ENCODE results near the gene SLC38A3.
"Not testable (repeated sequence)": the region's sequence is repeated elsewhere in the genome, so short reads cannot be mapped to it uniquely, and the experiment has no call there.

The SLC38A3 gene

DNA sequence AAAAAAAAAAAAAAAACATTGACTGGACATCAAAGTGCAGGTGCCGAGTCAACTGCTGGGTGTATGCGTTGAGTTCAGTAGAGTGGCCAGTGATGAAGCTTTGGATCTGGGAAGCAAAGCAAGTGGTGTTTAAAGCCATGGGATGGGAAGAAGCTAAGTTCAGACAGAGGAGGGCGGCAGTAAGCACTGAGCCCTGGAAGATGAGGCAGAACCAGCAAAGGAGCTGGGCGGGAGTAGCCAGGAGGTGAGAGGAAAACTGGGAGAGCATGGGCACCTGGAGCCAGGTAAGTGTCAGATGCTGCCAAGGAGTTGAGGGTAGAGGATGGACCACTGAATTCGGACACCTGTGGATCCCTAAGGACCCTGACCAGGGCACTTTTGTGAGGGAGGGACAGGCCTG, 19.6 kb downstream of the SLC38A3 start:
- Mint-ChIP-seq H3K4me1 (peaks cover 43% of the 10 kb centered on the region), H3K27ac (peak overlapping the region; percentile 10), H3K4me3 (no peak overlapping the region), H3K9me3 (no peaks in the 10 kb centered on the region), H3K36me3 (peaks cover 10% of the 10 kb centered on the region)
- DNase-seq (ENCODE audit: low spot score in 2 of 2) (no peak), ATAC-seq (no peak)

DNA sequence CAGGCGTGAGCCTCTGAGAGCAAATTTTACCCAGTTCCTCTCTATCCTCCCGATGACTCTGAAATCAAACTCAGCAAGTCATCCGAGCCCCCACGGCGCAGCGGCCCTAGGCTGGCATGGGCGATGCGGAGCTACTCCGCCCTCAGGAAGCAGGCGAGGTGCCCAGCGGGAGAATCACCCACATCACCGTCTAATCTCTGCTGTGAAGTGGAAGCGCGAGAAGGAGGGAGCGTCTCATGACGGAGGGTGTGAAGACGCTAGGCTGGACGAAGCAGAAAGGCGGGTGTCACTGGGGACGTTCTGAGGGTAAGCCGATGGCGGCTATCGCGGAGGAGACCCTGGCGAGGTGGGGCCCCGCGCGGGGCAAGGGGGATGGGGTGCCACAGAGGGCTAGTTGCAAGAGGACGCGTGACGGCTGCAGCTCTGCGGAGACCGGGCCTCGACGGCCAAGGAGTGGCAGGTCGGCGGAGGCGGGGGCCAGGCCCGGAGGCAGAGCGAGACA, 21.9 kb downstream of the SLC38A3 start:
- H3K9me3 Mint-ChIP-seq: no peaks in the 10 kb centered on the region
- peaks cover 10% of the 10 kb centered on the region for H3K36me3 Mint-ChIP-seq
- H3K4me3 Mint-ChIP-seq: peak overlapping the region; percentile 99
- DNase-seq (ENCODE audit: low spot score in 2 of 2): peak in 1 of 2 donors; percentile 42
- ATAC-seq: peak; percentile 49
- H3K27ac Mint-ChIP-seq: peak overlapping the region; percentile 95
- peaks cover 46% of the 10 kb centered on the region for H3K4me1 Mint-ChIP-seq

DNA sequence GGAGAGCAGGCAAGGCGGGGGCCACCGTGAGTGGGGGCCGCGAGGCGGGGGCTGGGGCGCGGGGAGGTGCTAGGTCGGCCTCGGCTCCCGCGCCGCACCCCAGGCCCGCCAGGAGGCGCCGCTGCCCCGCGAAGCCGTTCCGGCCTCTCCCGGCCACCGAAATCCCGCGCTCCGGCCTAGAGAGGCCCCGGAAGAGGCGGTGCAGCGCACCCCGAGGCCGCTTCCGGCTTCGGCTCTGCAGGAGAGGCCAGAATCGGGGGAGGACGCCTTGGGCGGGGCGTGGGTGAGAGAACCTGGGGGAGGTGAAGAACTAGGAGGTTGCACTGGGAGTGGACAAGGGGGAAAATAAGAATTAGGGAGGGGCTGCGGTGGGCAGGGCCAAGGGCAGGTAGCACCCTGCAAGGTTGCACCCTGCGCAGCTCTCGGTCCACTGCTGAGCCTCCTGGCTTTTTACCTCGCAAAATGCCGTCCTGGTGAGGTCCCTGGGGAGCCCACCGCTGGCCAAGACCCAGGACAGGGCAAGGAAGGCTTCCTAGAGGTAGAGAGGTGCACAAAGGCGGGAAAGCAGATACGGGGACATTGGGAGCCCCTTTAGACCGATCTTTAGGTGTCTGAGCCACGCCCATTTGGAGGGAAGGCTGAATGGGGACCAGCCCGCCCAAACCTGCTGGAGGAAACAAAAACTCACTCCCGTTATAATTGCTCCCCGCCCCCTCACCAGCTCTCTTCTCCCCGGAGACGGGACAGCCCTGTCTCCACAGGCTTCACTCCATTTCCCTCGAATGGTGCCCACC, 22.5 kb downstream of the SLC38A3 start:
- H3K4me3 Mint-ChIP-seq: peak overlapping the region; percentile 99
- ATAC-seq (peak; percentile 89), DNase-seq (ENCODE audit: low spot score in 2 of 2) (peak; percentile 92 to 94)
- H3K36me3 Mint-ChIP-seq: peaks cover 10% of the 10 kb centered on the region
- H3K4me1 Mint-ChIP-seq: peaks cover 46% of the 10 kb centered on the region
- no peaks in the 10 kb centered on the region for H3K9me3 Mint-ChIP-seq
- peak overlapping the region; percentile 95 for H3K27ac Mint-ChIP-seq

DNA sequence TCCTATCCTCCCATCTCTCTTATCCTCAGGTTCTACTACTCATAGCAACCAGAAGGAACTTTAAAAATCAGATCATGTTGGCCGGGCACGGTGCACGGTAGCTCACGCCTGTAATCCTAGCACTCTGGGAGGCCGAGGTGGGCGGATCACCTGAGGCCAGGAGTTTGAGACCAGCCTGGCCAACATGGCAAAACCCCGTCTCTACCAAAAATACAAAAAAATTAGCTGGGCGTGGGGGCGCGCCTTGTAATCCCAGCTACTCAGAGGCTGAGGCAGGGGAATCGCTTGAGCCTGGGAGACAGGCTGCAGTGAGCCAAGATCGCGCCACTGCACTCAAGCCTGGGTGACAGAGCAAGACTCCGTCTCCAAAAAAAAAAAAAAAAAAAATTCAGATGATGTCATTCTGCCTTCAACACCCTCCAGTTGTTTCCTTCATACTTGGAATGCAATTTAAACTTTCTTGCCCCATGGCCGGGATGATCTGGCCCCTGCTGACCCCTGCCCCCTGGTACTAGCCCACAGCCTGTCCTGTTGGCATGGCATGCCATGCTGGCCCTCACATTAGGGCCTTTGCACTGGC, 23.2 kb downstream of the SLC38A3 start:
- H3K27ac Mint-ChIP-seq: peak overlapping the region; percentile 95
- not testable (repeated sequence) for DNase-seq (ENCODE audit: low spot score in 2 of 2); ATAC-seq; H3K9me3 Mint-ChIP-seq
- peaks cover 53% of the 10 kb centered on the region for H3K4me1 Mint-ChIP-seq
- peaks cover 10% of the 10 kb centered on the region for H3K36me3 Mint-ChIP-seq
- H3K4me3 Mint-ChIP-seq: peak overlapping the region; percentile 99

DNA sequence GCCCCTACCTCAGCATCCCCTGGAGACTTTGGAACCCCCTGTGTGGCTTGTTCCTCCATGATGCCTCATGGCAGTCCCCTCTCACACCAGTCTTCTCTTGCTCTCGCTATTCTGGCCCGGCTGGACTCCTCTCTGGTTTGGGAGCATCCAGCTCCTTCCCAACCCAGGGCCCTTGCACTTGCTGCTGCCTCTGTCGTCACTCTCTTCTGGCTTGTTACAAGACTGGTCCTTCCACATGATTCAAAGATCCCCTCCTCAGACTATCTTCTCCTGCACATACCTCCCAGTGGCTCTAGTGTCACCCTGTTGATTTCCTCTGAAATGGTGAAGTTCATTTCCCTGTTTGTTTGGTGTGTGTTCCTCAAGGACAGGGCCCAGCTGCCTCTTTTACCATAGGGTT, 24.4 kb downstream of the SLC38A3 start:
- peaks cover 58% of the 10 kb centered on the region for H3K4me1 Mint-ChIP-seq

DNA sequence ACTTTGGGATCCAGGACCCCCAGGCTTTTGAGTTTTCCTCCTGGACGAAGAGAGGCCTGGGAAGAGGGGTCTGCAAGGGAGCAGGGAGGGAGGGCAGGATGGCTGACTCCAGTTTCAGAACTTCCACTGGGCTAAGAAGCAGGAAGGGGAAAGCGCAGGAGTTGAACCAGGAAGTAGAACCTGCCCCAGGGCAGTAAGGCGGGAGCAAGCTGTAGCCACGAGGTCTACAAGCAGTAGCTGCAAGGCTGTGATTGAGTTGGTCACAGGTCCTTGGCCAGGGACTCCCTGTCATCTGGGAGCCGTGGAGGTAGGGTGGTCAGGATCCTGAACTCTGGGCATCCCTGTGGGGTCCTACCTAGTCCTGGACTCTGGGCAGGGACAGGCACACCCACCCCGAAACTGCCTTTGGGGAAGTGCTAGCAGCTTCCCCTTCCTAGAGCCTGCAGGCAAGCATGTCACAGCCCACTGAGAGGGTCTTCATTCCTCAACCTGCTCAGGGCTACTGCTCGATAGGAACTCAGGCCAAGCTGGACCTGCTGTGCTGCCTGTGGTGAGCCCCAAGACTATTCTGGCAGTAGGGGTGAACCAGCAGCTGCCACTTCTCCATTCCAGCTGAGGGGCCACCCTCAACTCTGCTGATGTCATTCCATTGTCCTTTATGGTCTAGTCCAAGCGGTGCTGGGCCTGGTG, 25.2 kb downstream of the SLC38A3 start:
- no peak for ATAC-seq
- Mint-ChIP-seq H3K27ac (peak overlapping the region; percentile 30), H3K4me1 (peaks cover 58% of the 10 kb centered on the region), H3K36me3 (peaks cover 10% of the 10 kb centered on the region), H3K9me3 (no peaks in the 10 kb centered on the region), H3K4me3 (no peak overlapping the region)
- no peak for DNase-seq (ENCODE audit: low spot score in 2 of 2)

More for the DNA sequence above, 24.4 kb downstream of the SLC38A3 start:
- Mint-ChIP-seq H3K9me3 (no peaks in the 10 kb centered on the region), H3K27ac (peak overlapping the region; percentile 30), H3K36me3 (peaks cover 10% of the 10 kb centered on the region), H3K4me3 (peak overlapping the region; percentile 16)
- ATAC-seq (no peak), DNase-seq (ENCODE audit: low spot score in 2 of 2) (no peak)

DNA sequence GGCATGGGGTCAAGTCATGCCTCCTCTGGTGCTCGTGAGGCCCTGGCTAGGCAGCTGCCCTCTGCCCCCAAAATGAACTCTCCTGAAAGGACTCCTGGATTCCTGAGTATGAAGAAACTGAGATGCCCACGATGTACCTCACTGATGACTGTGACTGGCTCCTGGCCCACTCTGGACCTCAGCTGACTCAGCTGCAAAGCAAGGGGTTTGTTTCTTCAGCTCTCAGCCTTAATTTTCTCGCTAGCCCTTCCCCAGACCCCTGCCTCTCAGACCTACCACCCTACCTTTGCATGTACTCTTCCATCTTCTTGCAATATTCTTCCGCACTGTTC, 25.7 kb downstream of the SLC38A3 start:
- Mint-ChIP-seq H3K9me3 (no peaks in the 10 kb centered on the region), H3K4me3 (no peak overlapping the region), H3K4me1 (peaks cover 58% of the 10 kb centered on the region), H3K36me3 (peaks cover 10% of the 10 kb centered on the region), H3K27ac (no peak overlapping the region)
- DNase-seq (ENCODE audit: low spot score in 2 of 2): no peak
- ATAC-seq: no peak

DNA sequence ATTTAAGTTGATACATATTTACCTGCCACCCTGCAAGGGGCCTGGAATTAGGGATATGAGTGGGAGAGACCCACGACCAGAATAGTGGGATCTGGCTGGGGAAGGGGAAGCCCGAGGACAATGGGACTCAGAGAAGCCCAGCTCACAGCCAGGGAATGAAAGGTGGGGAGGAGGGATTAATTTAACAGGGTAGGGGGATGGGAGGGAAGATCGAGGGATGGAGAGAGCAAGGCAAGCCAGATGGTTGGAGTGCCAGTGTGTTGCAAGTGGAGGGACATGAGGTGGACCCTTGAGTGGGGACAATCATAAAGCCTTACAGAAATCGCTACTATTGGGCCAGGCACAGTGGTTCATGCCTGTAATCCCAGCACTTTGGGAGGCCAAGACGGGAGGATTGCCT, 26.5 kb downstream of the SLC38A3 start:
- Mint-ChIP-seq H3K9me3 (no peaks in the 10 kb centered on the region), H3K27ac (no peak overlapping the region), H3K4me3 (no peak overlapping the region), H3K36me3 (peaks cover 8% of the 10 kb centered on the region), H3K4me1 (peaks cover 53% of the 10 kb centered on the region)
- ATAC-seq (no peak), DNase-seq (ENCODE audit: low spot score in 2 of 2) (no peak)

DNA sequence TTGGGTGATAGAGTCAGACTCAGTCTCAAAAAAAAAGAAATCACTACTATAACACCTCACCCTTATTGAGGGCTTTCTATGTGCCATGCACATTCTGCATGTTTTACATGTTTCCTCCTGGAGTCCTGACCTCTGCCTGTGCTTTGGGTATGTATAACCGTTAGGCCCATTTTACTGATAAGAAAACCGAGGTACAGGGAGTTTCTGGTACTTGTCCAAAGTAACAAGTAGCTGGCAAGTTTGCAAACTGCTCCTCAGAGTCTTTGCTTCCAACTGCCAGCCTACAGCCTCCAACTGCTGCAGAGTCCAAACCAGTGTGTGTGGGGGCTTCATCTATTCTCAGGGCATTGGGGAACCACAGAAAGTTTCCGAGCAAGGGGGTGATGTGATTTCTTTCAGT, 27.2 kb downstream of the SLC38A3 start:
- H3K36me3 Mint-ChIP-seq: peaks cover 11% of the 10 kb centered on the region
- no peak for ATAC-seq
- no peaks in the 10 kb centered on the region for H3K9me3 Mint-ChIP-seq
- DNase-seq (ENCODE audit: low spot score in 2 of 2): no peak
- no peak overlapping the region for H3K27ac Mint-ChIP-seq
- H3K4me1 Mint-ChIP-seq: peaks cover 52% of the 10 kb centered on the region
- H3K4me3 Mint-ChIP-seq: no peak overlapping the region

DNA sequence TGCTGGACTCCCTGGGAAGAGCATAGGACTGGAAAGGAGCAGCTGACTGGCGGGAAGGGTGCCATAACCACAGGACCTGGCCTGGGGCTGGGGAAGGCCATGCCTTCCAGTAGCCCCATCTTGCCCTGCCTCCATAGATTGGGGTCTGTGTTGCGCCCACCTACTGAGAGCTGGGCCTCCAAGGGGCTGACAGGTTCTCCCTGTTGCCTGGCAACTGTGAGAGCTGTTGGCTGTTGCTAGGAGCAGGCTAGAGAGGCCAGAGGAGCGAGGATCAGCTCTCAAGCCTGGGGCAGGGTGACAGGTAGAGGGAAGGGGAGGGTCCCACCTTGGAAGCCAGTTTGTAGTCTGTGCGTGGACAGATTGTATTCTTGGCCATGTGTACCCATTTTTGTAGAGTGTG, 28.1 kb downstream of the SLC38A3 start:
- Mint-ChIP-seq H3K9me3 (no peaks in the 10 kb centered on the region), H3K27ac (peak overlapping the region; percentile 76), H3K4me1 (peaks cover 50% of the 10 kb centered on the region), H3K4me3 (no peak overlapping the region), H3K36me3 (peaks cover 20% of the 10 kb centered on the region)
- ATAC-seq: no peak
- no peak for DNase-seq (ENCODE audit: low spot score in 2 of 2)

DNA sequence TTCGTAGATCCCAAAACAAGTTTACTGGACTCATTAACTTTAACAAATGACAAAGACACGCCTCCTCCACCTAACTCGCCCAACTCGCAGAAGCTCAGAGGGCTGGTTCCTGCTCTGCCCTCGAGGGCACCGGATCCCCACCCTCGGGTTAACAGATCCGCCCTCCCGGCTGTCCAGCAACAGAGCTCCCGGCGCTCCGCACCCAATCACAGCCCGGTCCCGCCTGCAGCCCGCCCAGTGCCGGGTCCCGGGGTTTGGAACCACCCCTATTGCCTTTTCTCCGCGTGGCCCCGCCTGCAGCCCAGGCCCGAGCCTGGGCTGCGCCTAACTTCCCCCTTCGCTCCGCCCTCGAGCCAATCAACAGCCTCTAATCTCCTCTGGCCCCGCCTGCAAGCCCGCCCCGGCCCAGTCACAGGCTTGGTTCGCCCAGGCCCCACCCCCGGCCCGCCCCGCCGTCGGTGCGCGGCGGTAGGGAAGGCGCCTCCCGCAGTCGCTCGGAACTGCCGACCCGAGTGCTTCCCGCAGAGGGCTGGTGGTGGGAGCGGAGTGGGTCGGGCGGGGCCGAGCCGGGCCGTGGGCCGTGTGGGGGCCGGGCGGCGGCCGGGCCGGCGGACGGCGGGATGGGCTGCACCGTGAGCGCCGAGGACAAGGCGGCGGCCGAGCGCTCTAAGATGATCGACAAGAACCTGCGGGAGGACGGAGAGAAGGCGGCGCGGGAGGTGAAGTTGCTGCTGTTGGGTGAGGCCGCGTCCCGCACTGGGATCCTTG, 30.8 kb downstream of the SLC38A3 start, which contains the start of gene GNAI2:
GNAI2 (plus strand) TSS at position 489 of the 768 bp plus-strand sequence; CDS start at position 621, 132 bp downstream.
- DNase-seq (ENCODE audit: low spot score in 2 of 2): peak; percentile 91 to 98
- Mint-ChIP-seq H3K36me3 (peaks cover 46% of the 10 kb centered on the region), H3K4me1 (peaks cover 58% of the 10 kb centered on the region), H3K4me3 (peak within 1 kb of the TSS; percentile 99), H3K27ac (peak within 1 kb of the TSS; percentile 94), H3K9me3 (no peaks in the 10 kb centered on the region)
- peak; percentile 94 for ATAC-seq

DNA sequence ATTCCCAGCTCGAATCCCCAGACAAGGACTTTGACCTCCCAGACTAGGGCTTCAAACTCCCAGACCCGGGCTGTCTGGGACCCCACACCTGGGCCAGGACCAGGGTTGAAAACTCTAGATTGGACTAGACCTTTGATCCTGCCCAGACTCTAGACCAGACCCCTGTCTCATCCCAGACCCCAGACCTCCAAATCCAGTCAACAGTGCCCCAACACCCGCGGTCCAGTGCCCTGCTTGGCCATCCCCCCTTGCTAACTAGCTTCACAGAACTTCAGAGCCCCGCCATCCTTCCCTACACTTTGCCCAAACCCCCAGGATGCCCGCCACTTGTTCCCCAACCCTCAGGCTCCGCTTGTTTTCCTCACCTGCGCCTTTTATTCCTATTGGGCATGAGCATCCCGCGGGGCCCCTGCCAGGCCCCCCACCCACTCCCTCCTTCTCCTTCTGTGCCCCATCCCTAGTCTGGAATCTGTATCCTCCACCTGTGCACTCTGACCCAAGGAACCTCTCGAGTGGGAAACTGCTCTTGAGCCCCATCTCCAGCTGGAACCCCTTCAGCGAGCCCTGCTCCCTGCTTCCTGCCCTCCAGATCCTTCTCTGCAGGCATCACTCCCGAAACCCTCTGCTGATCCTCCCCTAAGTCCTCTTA, 31.5 kb downstream of the SLC38A3 start:
- Mint-ChIP-seq H3K9me3 (no peaks in the 10 kb centered on the region), H3K36me3 (peaks cover 53% of the 10 kb centered on the region), H3K27ac (peak overlapping the region; percentile 94), H3K4me1 (peaks cover 65% of the 10 kb centered on the region), H3K4me3 (peak overlapping the region; percentile 99)
- DNase-seq (ENCODE audit: low spot score in 2 of 2) (no peak), ATAC-seq (no peak)

DNA sequence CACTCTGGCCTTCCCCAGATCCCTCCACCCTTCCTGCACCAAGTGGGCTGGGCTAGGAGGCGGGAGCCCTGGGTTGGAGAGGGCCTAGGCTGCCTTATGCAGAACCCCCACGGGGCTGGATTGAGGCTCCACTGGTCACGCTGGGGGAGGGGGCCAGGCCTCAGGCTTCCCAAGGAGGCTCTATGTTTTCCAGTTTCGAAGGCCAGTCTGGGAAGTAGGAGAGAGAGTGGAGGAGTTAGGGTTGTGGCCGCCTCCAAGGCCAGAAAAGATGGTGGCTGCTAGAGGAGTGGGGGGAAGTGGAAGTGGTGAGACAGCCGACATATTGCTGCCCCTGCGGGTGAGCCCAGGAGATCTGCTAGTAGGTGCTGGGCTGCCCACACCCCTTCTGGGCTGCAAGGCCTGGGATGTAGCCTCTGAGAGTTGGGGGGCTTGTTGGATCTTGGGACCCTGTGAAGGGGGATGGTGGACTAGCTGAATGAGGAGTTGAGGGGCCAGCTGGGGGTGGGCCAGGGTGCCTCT, 32.1 kb downstream of the SLC38A3 start:
- DNase-seq (ENCODE audit: low spot score in 2 of 2) (peak in 1 of 2 donors; percentile 76), ATAC-seq (no peak)
- H3K27ac Mint-ChIP-seq: peak overlapping the region; percentile 94
- peaks cover 71% of the 10 kb centered on the region for H3K4me1 Mint-ChIP-seq
- peak overlapping the region; percentile 99 for H3K4me3 Mint-ChIP-seq
- H3K9me3 Mint-ChIP-seq: no peaks in the 10 kb centered on the region
- H3K36me3 Mint-ChIP-seq: peaks cover 59% of the 10 kb centered on the region

DNA sequence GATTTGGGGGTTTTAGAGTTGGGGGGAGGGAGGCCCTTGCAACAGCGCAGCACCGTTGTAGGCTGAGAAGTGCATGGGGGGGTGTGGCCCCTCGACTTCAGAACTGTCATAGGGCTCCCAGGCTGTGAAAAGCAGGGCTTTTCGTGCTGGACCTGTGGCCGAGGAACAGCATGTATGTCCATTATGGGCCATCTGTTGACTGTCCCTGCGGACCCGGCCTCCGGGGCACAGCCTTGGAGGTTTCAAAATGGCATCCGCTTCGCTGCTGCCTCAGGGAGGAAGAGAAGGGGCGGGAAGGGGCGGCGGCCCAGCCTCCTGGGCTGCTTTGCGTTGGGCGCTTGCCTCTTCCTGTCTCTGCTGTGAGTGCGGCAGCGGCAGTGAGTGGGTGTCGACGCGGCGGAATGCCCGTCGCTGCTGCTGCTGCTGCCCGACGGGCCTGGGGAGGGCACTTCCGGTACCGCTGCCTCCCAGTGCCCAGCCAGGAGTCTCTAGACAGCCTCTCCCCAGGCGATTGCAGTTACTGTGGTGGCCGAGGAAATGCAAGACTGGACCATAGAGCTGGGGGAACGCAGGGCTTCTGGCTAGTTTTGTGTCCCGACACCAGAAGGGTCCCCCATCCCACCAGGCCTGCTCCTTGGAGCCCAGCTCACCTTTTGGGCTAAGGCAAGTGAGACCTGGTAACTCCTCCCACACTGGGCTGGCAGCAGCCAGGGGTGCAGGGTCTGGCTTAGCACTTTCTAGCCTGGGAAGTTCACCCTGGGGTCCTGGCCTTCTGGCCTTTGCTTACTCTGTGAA, 32.9 kb downstream of the SLC38A3 start:
- Mint-ChIP-seq H3K4me1 (peaks cover 74% of the 10 kb centered on the region), H3K9me3 (no peaks in the 10 kb centered on the region), H3K27ac (peak overlapping the region; percentile 94), H3K4me3 (peak overlapping the region; percentile 99), H3K36me3 (peaks cover 66% of the 10 kb centered on the region)
- peak; percentile 68 for ATAC-seq
- DNase-seq (ENCODE audit: low spot score in 2 of 2): peak; percentile 69 to 88

Measured in stimulated activated effector memory CD8-positive, alpha-beta T cell treated with anti-CD3 and anti-CD28 coated beads, Interleukin-12 subunit alpha, Interleukin-12 subunit beta, amount 100 ng/mL, for 72 hours (primary cell).